ENCODE measurements around the gene RFC2. TPM values are rescaled to one million over a fixed set of nuclear protein-coding genes. Genes with fewer than 3 reads are reported as not detected.
A peak's percentile ranks its signal among the peaks of the same experiment; 100 is the strongest.

The RFC2 gene
- total and polyA plus RNA-seq, 2 experiments from 2014 or later = 14.6 to 69.2 TPM

DNA sequence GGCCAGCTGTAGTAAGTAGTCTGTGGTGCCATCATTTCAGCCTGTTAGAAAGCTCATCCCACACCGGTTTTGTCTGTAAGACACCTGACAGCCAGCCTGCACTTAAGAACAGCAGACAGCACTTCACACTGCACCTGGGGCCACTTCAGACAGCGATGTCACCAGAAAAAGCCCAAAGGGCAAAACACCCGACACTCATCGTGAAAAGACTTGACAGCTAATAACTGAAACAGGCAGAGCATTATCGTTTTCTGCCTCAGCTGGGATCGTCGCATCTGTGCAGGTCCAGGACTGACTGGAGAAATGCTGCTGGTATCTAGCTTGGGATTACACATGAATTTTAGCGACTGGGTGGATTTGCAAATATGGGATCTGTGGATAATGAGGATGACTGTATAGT lies 61.1 kb downstream of the RFC2 start:
- Histone ChIP-seq H3K4me1 (ENCODE audit: low read depth) (peaks cover 29% of the 10 kb centered on the region), H3K27me3 (no peaks in the 10 kb centered on the region), H3K36me3 (peaks cover 67% of the 10 kb centered on the region), H3K9me3 (ENCODE audit: low read depth) (no peaks in the 10 kb centered on the region), H3K27ac (peak overlapping the region; percentile 39), H3K4me3 (no peak overlapping the region)
- TF ChIP-seq, protein P1, sequence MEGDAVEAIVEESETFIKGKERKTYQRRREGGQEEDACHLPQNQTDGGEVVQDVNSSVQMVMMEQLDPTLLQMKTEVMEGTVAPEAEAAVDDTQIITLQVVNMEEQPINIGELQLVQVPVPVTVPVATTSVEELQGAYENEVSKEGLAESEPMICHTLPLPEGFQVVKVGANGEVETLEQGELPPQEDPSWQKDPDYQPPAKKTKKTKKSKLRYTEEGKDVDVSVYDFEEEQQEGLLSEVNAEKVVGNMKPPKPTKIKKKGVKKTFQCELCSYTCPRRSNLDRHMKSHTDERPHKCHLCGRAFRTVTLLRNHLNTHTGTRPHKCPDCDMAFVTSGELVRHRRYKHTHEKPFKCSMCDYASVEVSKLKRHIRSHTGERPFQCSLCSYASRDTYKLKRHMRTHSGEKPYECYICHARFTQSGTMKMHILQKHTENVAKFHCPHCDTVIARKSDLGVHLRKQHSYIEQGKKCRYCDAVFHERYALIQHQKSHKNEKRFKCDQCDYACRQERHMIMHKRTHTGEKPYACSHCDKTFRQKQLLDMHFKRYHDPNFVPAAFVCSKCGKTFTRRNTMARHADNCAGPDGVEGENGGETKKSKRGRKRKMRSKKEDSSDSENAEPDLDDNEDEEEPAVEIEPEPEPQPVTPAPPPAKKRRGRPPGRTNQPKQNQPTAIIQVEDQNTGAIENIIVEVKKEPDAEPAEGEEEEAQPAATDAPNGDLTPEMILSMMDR (IDR thresholded peaks at IDR 0.05; ENCODE audit: low read depth, low read length) = no peak
- no peak for DNase-seq (ENCODE audit: low read depth in 1 of 2, low spot score in 1 of 2)

DNA sequence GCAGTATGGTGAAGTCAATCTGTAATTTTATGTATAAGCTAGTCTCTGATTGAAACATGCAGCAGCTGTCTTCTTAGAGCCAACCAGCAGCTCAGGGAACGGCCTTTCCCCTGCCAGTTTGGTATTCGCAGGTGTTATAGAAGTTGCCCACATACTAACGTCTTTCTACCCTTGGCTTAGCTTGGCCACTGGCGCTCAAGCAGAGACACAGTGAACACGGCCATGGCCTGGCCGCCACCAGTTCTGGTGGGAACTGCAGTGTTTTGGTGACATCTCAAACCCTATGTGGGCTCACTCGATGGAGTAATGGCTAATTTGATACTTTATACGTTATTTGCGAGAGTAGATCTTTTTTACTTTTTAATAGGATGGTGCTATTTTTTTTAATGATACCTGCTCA lies 63.0 kb downstream of the RFC2 start:
- H3K4me3 ChIP-seq = no peak overlapping the region
- DNase-seq (ENCODE audit: low read depth in 1 of 2, low spot score in 1 of 2) = no peak
- H3K27ac ChIP-seq = no peak overlapping the region
- TF ChIP-seq, protein P1 (IDR thresholded peaks at IDR 0.05; ENCODE audit: low read depth, low read length) = no peak
- H3K27me3 ChIP-seq = no peaks in the 10 kb centered on the region
- peaks cover 67% of the 10 kb centered on the region for H3K36me3 ChIP-seq
- peaks cover 25% of the 10 kb centered on the region for H3K4me1 ChIP-seq (ENCODE audit: low read depth)
- H3K9me3 ChIP-seq (ENCODE audit: low read depth) = no peaks in the 10 kb centered on the region

DNA sequence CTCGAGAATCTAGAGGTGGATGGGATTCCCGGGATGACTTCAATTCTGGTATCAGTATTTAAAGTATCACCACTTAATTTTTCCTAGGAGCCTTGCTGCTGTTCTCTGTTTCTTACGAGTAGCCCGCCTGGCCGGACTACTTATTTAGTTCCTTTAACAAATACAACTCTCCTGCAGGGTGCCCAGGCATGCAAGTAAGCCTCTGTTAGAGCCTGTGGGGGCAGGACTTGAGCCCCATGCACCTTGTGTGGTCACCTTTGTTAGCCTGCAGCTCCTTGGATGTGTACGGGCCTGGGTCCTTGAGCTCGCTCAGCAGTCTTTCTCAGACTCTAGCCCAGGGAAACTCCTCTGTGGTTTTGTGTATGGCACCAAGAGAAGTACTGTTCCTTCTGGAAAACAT lies 63.9 kb downstream of the RFC2 start:
- no peaks in the 10 kb centered on the region for H3K27me3 ChIP-seq
- no peak for DNase-seq (ENCODE audit: low read depth in 1 of 2, low spot score in 1 of 2)
- peaks cover 67% of the 10 kb centered on the region for H3K36me3 ChIP-seq
- no peak overlapping the region for H3K27ac ChIP-seq
- peaks cover 24% of the 10 kb centered on the region for H3K4me1 ChIP-seq (ENCODE audit: low read depth)
- H3K4me3 ChIP-seq = no peak overlapping the region
- TF ChIP-seq, protein P1 (IDR thresholded peaks at IDR 0.05; ENCODE audit: low read depth, low read length) = no peak
- H3K9me3 ChIP-seq (ENCODE audit: low read depth) = no peaks in the 10 kb centered on the region

DNA sequence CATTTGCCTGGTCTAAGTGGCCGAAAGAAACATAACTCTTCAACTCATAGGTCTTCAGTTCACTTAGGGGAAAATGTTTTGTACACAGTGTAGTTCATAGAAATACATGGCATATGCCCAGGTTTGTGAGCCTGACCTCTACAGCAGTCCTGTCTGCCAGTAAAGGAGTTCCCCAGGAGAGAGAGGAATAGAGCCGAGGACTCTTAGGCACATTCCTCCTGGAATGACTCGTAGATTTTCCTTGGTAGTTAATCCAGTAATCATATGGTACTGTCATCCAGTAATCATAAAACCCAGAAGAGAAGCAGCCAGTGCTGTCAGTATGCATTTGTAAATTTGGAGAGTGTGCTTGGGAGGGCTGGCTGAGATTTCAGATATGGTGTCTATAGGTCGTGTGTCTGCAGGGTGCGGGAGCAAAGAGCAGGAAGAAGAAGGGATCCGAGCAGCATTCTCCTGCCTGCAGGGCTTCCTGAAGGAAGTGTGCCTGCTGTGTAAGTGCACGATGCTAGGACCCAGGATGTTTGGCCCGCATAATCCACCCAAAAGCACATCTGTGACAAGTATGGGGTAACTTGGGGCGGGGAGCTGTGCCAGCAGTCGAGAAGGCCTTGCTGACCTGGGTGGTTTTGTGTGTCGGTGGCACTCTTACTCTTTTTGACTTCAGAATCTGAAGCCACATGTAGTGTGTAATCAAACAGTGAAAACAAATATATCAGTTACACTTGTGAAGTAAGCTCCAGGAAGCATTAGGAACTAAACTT lies 66.1 kb downstream of the RFC2 start:
- H3K9me3 ChIP-seq (ENCODE audit: low read depth) = no peaks in the 10 kb centered on the region
- no peak overlapping the region for H3K4me3 ChIP-seq
- H3K36me3 ChIP-seq = peaks cover 49% of the 10 kb centered on the region
- H3K27me3 ChIP-seq = no peaks in the 10 kb centered on the region
- TF ChIP-seq, protein P1 (IDR thresholded peaks at IDR 0.05; ENCODE audit: low read depth, low read length) = no peak
- DNase-seq (ENCODE audit: low read depth in 1 of 2, low spot score in 1 of 2) = peak in 1 of 2 donors; percentile 31
- H3K4me1 ChIP-seq (ENCODE audit: low read depth) = peaks cover 22% of the 10 kb centered on the region
- H3K27ac ChIP-seq = peak overlapping the region; percentile 57

DNA sequence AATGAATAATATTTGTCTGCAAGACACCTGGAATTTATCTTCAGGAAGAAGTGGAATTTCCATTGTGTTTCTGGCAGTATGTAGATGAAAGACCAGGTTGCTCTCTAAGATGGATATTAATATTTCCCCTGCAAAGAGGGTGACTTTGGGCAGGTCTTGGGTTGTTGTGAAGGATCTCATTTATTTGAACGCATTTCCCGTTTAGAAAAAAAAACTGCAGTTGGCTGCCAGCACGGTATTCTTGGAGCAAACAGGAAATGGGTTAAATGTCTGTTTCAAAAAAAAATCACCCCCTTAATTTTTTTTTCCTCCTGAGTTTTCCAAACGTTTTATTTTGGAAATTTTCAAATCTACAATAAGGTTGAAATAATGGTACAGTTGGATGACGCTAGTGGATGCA lies 68.6 kb downstream of the RFC2 start:
- H3K27me3 ChIP-seq = no peaks in the 10 kb centered on the region
- TF ChIP-seq, protein P1 (IDR thresholded peaks at IDR 0.05; ENCODE audit: low read depth, low read length) = no peak
- DNase-seq (ENCODE audit: low read depth in 1 of 2, low spot score in 1 of 2) = peak in 1 of 2 donors; percentile 35
- H3K27ac ChIP-seq = no peak overlapping the region
- H3K9me3 ChIP-seq (ENCODE audit: low read depth) = no peaks in the 10 kb centered on the region
- H3K36me3 ChIP-seq = peaks cover 29% of the 10 kb centered on the region
- H3K4me3 ChIP-seq = no peak overlapping the region
- H3K4me1 ChIP-seq (ENCODE audit: low read depth) = peaks cover 28% of the 10 kb centered on the region
